GM18873 (cell line): ENCODE data around the gene ISYNA1.

Source experiments
- ATAC-seq: cut with Tn5 transposase; IDR thresholded peaks from one replicate; pipeline ENCODE4 v1.9.1; 2021; ENCODE audit warnings: mild to moderate bottlenecking, moderate library complexity, moderate number of reproducible peaks; ENCODE audit not compliant: unreplicated experiment, low FRiP score

ISYNA1 gene

GRCh38 chr19:18437491-18438330, at the start of gene ISYNA1:
TSS of gene ISYNA1 (minus strand) at chr19:18438133. CDS start at chr19:18437979, 154 bp downstream.
- ATAC-seq: no peak

GRCh38 chr19:18486746-18487145, 48.8 kb upstream of the ISYNA1 start:
- no peak for ATAC-seq

GRCh38 chr19:18484992-18485391, 47.1 kb upstream of the ISYNA1 start:
- no peak for ATAC-seq

- ATAC-seq: no peak
Measured at GRCh38 chr19:18483119-18483890, 45.4 kb upstream of the ISYNA1 start.

- ATAC-seq: no peak
Measured at GRCh38 chr19:18481505-18482222, 43.7 kb upstream of the ISYNA1 start.

- ATAC-seq: no peak
Measured at GRCh38 chr19:18480006-18480691, 42.2 kb upstream of the ISYNA1 start.

GRCh38 chr19:18478545-18479311, 40.8 kb upstream of the ISYNA1 start:
- ATAC-seq: peak; percentile 51

- ATAC-seq: no peak
Measured at GRCh38 chr19:18477974-18478373, 40.0 kb upstream of the ISYNA1 start.

- ATAC-seq: no peak
Measured at GRCh38 chr19:18477042-18477779, 39.3 kb upstream of the ISYNA1 start.

GRCh38 chr19:18476507-18477041, 38.6 kb upstream of the ISYNA1 start:
- ATAC-seq: no peak

GRCh38 chr19:18475762-18476331, 37.9 kb upstream of the ISYNA1 start:
- ATAC-seq: no peak

- ATAC-seq: no peak
Measured at GRCh38 chr19:18475004-18475453, 37.1 kb upstream of the ISYNA1 start.

- no peak for ATAC-seq
Measured at GRCh38 chr19:18474366-18474887, 36.5 kb upstream of the ISYNA1 start.

GRCh38 chr19:18473706-18474087, 35.8 kb upstream of the ISYNA1 start:
- no peak for ATAC-seq

- ATAC-seq: no peak
Measured at GRCh38 chr19:18473003-18473705, 35.2 kb upstream of the ISYNA1 start.

- no peak for ATAC-seq
Measured at GRCh38 chr19:18470787-18471186, 32.9 kb upstream of the ISYNA1 start.

GRCh38 chr19:18469069-18469846, 31.3 kb upstream of the ISYNA1 start:
- no peak for ATAC-seq
